PFSK-1 (cell line): ENCODE results near the gene AGR2.

Source experiments
- FOXP2 ChIP-seq: optimal IDR thresholded peaks from 2 replicates; pipeline ENCODE3; 2011; ENCODE audit warnings: borderline replicate concordance, control low read depth, inconsistent platforms; ENCODE audit not compliant: insufficient read depth; ENCODE audit errors: extremely low read length, extremely low read depth
- POLR2AphosphoS5 ChIP-seq: IDR thresholded peaks from 2 replicates; pipeline ENCODE4 v1.6.1; 2012; ENCODE audit warnings: low read depth, mild to moderate bottlenecking, control low read depth, low read length, moderate library complexity
- SIN3A ChIP-seq: IDR thresholded peaks from 2 replicates; pipeline ENCODE4 v1.6.1; 2012; ENCODE audit warnings: mild to moderate bottlenecking, low read length, moderate library complexity, borderline replicate concordance; ENCODE audit not compliant: insufficient read depth
- TAF1 ChIP-seq: IDR thresholded peaks from 2 replicates; pipeline ENCODE4 v1.6.1; 2012; ENCODE audit warnings: low read length, control low read depth, borderline replicate concordance; ENCODE audit not compliant: insufficient read depth
- TF ChIP-seq, protein P1 (sequence below), 2 experiments: IDR thresholded peaks; 2 replicates each; pipeline versions ENCODE4 v1.6.1 to v1.8.0; 2011 to 2012; ENCODE audit warnings: low read depth in 2 of 2, low read length in 2 of 2, control low read depth in 1 of 2, inconsistent platforms in 1 of 2, mild to moderate bottlenecking in 1 of 2, moderate library complexity in 1 of 2; ENCODE audit not compliant: insufficient read depth in 1 of 2

AGR2 gene

DNA sequence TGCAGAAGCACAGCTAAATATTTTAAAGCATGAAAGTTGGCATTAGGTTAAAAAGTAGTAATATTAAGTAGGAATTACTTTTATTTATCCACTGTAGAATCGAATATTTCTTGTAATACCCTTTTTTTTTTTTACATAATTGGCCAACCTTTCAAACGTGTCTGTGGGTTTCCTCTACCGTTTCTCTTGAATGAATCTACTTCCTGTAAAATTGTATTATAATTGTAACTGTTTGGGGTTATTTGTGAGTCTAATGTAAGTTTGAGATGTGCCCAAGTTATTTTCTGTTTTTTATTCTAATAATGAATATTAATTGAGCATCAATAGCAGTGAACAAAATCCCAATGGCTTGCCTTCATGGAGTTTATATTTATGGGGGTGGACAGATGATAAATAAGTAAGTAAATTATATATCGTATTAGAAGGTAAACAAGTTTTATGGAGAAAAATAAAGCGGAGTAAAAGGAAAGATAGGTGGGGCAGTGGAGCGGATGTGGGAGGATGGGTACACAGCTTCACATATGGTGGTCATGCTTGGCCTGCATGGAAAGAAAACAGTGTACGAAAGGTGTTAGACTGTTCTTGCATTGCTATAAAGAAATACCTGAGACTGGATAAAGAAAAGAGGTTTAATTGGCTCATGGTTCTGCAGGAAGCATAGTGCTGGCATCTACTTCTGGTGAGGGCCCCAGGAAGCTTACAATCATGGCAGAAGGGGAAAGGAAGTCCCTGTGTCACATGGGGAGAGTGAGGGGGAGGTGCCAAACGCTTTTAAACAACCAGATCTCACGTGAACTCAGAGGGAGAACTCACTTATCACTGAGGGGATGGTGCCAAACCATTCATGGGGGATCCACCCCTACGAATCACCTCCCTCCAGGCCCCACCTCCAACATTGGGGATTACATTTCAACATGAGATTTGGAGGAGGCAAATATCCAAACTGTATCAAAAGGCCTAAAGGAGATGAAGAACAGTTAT is 45.9 kb downstream of the AGR2 start:
- no peak for TF ChIP-seq FOXP2
- no peak for TF ChIP-seq SIN3A
- TF ChIP-seq POLR2AphosphoS5: no peak
- TF ChIP-seq, protein P1, sequence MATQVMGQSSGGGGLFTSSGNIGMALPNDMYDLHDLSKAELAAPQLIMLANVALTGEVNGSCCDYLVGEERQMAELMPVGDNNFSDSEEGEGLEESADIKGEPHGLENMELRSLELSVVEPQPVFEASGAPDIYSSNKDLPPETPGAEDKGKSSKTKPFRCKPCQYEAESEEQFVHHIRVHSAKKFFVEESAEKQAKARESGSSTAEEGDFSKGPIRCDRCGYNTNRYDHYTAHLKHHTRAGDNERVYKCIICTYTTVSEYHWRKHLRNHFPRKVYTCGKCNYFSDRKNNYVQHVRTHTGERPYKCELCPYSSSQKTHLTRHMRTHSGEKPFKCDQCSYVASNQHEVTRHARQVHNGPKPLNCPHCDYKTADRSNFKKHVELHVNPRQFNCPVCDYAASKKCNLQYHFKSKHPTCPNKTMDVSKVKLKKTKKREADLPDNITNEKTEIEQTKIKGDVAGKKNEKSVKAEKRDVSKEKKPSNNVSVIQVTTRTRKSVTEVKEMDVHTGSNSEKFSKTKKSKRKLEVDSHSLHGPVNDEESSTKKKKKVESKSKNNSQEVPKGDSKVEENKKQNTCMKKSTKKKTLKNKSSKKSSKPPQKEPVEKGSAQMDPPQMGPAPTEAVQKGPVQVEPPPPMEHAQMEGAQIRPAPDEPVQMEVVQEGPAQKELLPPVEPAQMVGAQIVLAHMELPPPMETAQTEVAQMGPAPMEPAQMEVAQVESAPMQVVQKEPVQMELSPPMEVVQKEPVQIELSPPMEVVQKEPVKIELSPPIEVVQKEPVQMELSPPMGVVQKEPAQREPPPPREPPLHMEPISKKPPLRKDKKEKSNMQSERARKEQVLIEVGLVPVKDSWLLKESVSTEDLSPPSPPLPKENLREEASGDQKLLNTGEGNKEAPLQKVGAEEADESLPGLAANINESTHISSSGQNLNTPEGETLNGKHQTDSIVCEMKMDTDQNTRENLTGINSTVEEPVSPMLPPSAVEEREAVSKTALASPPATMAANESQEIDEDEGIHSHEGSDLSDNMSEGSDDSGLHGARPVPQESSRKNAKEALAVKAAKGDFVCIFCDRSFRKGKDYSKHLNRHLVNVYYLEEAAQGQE (IDR thresholded peaks at IDR 0.05; ENCODE audit: insufficient read depth in 1 of 2, low read depth in 2 of 2, low read length in 2 of 2): no peak
- no peak for TF ChIP-seq TAF1

DNA sequence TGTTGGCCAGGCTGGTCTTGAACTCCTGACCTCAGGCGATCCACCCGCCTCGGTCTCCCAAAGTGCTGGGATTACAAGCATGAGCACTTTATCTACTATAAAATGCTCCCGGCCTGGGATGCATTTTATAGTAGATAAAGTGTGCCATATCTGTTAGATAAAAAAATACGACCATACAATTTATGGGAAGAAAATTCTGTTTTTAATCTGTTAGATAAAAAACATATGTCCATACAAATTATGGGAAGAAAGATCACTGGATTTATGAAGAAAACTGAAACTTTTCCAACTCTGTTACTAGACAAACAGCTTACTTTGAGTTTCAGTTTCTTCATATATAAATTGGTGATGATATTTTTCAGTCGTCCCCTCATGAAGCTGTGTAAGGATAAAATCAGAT is 46.8 kb downstream of the AGR2 start:
- TF ChIP-seq FOXP2 (no peak), TAF1 (no peak), POLR2AphosphoS5 (no peak), SIN3A (no peak)
- TF ChIP-seq, protein P1 (IDR thresholded peaks at IDR 0.05; ENCODE audit: insufficient read depth in 1 of 2, low read depth in 2 of 2, low read length in 2 of 2): no peak

DNA sequence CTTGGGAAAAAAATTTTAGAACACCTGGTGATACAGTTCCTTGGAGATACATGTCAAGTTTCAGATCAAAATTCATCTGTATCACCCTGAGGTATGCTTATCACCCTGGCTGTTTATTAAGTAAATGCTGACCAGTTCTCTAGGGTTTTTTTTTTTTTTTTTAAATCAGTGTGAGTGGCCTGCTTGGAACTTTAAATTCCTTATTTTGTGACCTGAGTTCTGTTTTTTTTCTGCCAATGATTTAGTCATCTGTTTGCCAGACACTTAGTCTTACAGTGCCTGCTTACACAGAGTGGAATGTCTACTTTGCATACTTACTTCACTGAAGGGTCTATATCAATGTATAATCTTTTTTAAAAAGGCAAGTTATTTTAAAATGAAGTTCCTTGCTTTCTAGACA is 49.4 kb downstream of the AGR2 start:
- TF ChIP-seq, protein P1 (IDR thresholded peaks at IDR 0.05; ENCODE audit: insufficient read depth in 1 of 2, low read depth in 2 of 2, low read length in 2 of 2): no peak
- TF ChIP-seq TAF1 (no peak), POLR2AphosphoS5 (no peak), FOXP2 (no peak), SIN3A (no peak)

DNA sequence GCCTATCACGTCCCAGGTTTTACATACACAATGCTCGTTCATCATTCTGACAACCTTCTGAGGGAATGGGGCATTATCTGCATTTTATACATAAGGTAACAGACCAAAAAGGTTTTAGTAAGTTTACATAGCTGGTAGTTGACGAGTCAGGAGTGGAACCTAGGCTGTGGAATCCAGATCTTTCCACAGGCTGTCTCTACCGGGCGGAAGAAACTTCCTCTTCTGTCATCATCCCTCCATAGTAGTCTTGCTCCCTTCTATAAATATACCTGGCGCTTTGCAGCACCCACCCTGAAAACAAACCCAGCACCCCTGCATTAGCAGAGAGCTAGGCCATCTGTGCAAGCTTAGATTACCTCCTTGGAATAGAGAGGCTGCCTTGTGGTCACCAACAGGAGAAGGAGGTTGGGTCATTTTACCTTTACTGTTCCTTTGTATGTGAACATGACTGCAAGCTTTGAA is 49.9 kb downstream of the AGR2 start:
- no peak for TF ChIP-seq SIN3A
- TF ChIP-seq FOXP2: no peak
- TF ChIP-seq POLR2AphosphoS5: no peak
- no peak for TF ChIP-seq TAF1
- TF ChIP-seq, protein P1 (IDR thresholded peaks at IDR 0.05; ENCODE audit: insufficient read depth in 1 of 2, low read depth in 2 of 2, low read length in 2 of 2): no peak
